WTC11 (cell line): ENCODE results near the gene PAFAH1B2. TPM values are rescaled to one million over a fixed set of nuclear protein-coding genes. Genes with fewer than 3 reads are reported as not detected.

ENCODE experiments used
- ATAC-seq: fragments of 200-7000 bp; cut with Tn5 transposase; 2 replicates; pipeline ENCODE4 v1.10.0; 2021; ENCODE audit warnings: mild to moderate bottlenecking, moderate library complexity
- CTCF ChIA-PET: fragments of 300-600 bp; sonication (Branson Sonifier 250); formaldehyde crosslinking; loops from one replicate; lab custom pipeline; 2021; ENCODE audit warnings: antibody characterized with exemption; lab: Charles Lee
- POLR2A ChIA-PET: fragments of 350-600 bp; sonication (Branson Sonifier 250); formaldehyde crosslinking; loops from one replicate; lab custom pipeline; 2021; ENCODE audit warnings: antibody characterized with exemption; lab: Charles Lee
- DNase-seq: peaks from one replicate; pipeline ENCODE4 v3.0.0; 2021; ENCODE audit warnings: low spot score
- H3K27ac Mint-ChIP-seq: 2 replicates; pipeline ENCODE4 v1.8.0; 2021; ENCODE audit warnings: mixed read lengths
- H3K27me3 Mint-ChIP-seq: 2 replicates; pipeline ENCODE4 v1.8.0; 2021; ENCODE audit warnings: low read depth, mild to moderate bottlenecking, moderate library complexity, mixed read lengths
- H3K36me3 Mint-ChIP-seq: 2 replicates; pipeline ENCODE4 v1.8.0; 2021; ENCODE audit warnings: mixed read lengths
- H3K4me1 Mint-ChIP-seq: 2 replicates; pipeline ENCODE4 v1.8.0; 2022; ENCODE audit warnings: mixed read lengths
- H3K4me3 Mint-ChIP-seq: 2 replicates; pipeline ENCODE4 v1.8.0; 2021; ENCODE audit warnings: mild to moderate bottlenecking, moderate library complexity, mixed read lengths
- H3K9me3 Mint-ChIP-seq: 2 replicates; pipeline ENCODE4 v1.8.0; 2021; ENCODE audit warnings: mixed read lengths
- ATF1 ChIP-seq: sonication (generic); formaldehyde crosslinking; IDR thresholded peaks from 2 replicates; pipeline ENCODE4 v1.8.1; 2023; ENCODE audit warnings: mild to moderate bottlenecking, moderate library complexity, missing genetic modification reagents
- CBFB ChIP-seq: sonication (generic); formaldehyde crosslinking; IDR thresholded peaks from 2 replicates; pipeline ENCODE4 v1.8.1; 2022; ENCODE audit warnings: mild to moderate bottlenecking, low read depth, missing genetic modification reagents
- CREM ChIP-seq: sonication (generic); formaldehyde crosslinking; IDR thresholded peaks from 2 replicates; pipeline ENCODE4 v1.8.1; 2022; ENCODE audit warnings: mild to moderate bottlenecking, missing genetic modification reagents, moderate library complexity
- ESRRA ChIP-seq: sonication (generic); formaldehyde crosslinking; IDR thresholded peaks from 2 replicates; pipeline ENCODE4 v1.8.1; 2022; ENCODE audit warnings: mild to moderate bottlenecking, missing genetic modification reagents, borderline replicate concordance
- HMGA2 ChIP-seq: fragments of 250-450 bp; sonication (Bioruptor Pico); IDR thresholded peaks from 2 replicates; pipeline ENCODE4 v1.4.0; 2021; ENCODE audit warnings: mild to moderate bottlenecking, moderate library complexity
- JUN ChIP-seq: sonication (generic); formaldehyde crosslinking; IDR thresholded peaks from 2 replicates; pipeline ENCODE4 v1.8.0; 2023; ENCODE audit warnings: mild to moderate bottlenecking, missing genetic modification reagents
- MXD4 ChIP-seq: fragments of 250-450 bp; sonication (Bioruptor Pico); IDR thresholded peaks from 2 replicates; pipeline ENCODE4 v1.8.0; 2021; ENCODE audit warnings: mild to moderate bottlenecking, moderate library complexity, borderline replicate concordance
- NFATC4 ChIP-seq: fragments of 250-450 bp; sonication (Bioruptor Pico); IDR thresholded peaks from 2 replicates; pipeline ENCODE4 v1.9.0; 2021; ENCODE audit warnings: mild to moderate bottlenecking
- RORB ChIP-seq: fragments of 250-450 bp; sonication (Bioruptor Pico); IDR thresholded peaks from 2 replicates; pipeline ENCODE4 v1.9.0; 2021; ENCODE audit warnings: mild to moderate bottlenecking
- SOX15 ChIP-seq: fragments of 250-450 bp; sonication (Bioruptor Pico); IDR thresholded peaks from 2 replicates; pipeline ENCODE4 v1.9.0; 2021; ENCODE audit warnings: mild to moderate bottlenecking
- TP53 ChIP-seq: sonication (generic); formaldehyde crosslinking; IDR thresholded peaks from 2 replicates; pipeline ENCODE4 v1.8.1; 2023; ENCODE audit warnings: mild to moderate bottlenecking, missing genetic modification reagents
- total RNA-seq: library from RNA; stranded (reverse); gene quantifications from 3 replicates; pipeline ENCODE4 v1.2.3, GENCODE V29; 2021
- TF ChIP-seq, protein P1 (sequence below): sonication (generic); formaldehyde crosslinking; conservative IDR thresholded peaks from 2 replicates; pipeline ENCODE4 v1.8.1; 2023; ENCODE audit warnings: mild to moderate bottlenecking, low read depth, missing genetic modification reagents, moderate library complexity
- TF ChIP-seq, protein P2 (sequence below): sonication (generic); formaldehyde crosslinking; IDR thresholded peaks from 2 replicates; pipeline ENCODE4 v1.8.1; 2023; ENCODE audit warnings: mild to moderate bottlenecking, missing genetic modification reagents
- TF ChIP-seq, protein P3 (sequence below): sonication (generic); formaldehyde crosslinking; IDR thresholded peaks from 2 replicates; pipeline ENCODE4 v1.8.1; 2023; ENCODE audit warnings: mild to moderate bottlenecking, missing genetic modification reagents
- TF ChIP-seq, protein P4 (sequence below): sonication (generic); formaldehyde crosslinking; IDR thresholded peaks from 2 replicates; pipeline ENCODE4 v1.8.1; 2023; ENCODE audit warnings: mild to moderate bottlenecking, missing genetic modification reagents, moderate library complexity
- TF ChIP-seq, protein P5 (sequence below): sonication (generic); formaldehyde crosslinking; IDR thresholded peaks from 2 replicates; pipeline ENCODE4 v1.8.1; 2022; ENCODE audit warnings: low read depth, mild to moderate bottlenecking, moderate library complexity, missing genetic modification reagents, borderline replicate concordance
- TF ChIP-seq, protein P6 (sequence below): sonication (generic); formaldehyde crosslinking; conservative IDR thresholded peaks from 2 replicates; pipeline ENCODE4 v1.8.1; 2022; ENCODE audit warnings: mild to moderate bottlenecking, missing genetic modification reagents

PAFAH1B2 gene
- total RNA-seq, 1 experiment from 2014 or later, result 138 TPM

DNA sequence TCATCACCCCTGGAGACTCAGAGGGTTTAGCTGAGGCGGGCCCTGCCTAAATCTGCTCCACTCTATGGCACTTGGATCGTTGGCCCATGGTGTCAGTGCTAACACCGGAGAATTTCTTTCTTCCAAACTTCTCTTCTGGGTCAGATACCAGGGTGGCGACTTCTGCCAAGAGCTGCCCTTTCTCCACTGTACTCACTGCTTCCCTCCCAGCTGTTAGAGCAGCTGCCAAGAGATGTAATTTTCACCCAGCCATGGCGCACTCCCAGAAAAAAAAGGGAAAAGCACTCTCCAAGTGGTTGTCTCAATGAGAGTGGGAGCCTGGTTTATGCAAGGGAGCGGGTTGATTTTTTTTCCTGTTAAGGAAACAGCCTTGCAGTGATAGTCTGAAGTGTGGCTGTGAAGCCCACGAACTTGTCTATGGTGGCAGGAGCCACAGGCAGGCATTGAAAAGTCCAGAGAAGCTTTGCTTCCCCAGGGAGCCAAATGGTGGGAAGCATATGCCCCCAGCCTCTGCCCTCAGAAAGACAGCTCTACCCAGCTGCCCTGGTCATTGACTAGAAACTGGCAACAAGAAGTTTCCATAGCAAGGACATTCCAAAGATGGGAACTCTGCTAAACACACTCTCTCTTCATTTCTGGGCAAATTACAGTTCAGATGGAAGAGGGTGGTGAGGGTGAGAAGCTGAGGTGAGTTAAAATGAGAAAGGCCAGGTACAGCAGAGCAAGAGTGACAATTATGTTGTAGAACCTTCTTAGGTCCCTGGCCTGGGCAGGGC is 77.1 kb downstream of the PAFAH1B2 start:
- Mint-ChIP-seq H3K9me3 (no peaks in the 10 kb centered on the region), H3K4me3 (no peak overlapping the region), H3K36me3 (peaks cover 11% of the 10 kb centered on the region; the same call in 1 of the 2 replicates), H3K27me3 (no peaks in the 10 kb centered on the region), H3K4me1 (peaks cover 3% of the 10 kb centered on the region; the same call in 1 of the 2 replicates), H3K27ac (no peak overlapping the region)
- ATAC-seq (no peak), DNase-seq (no peak)
- ChIA-PET POLR2A (no interaction called here), CTCF (interaction anchor here (0.9 to 3.5 kb wide), 7 partner anchors 11 to 82 kb away, joined by 3 to 37 read pairs (median 4); partner anchors contain the start of genes PCSK7, RNF214, SIDT2 and TAGLN)
- no peak for TF ChIP-seq JUN (CRISPR knock-in tag)
- TF ChIP-seq HMGA2 (CRISPR knock-in tag), result no peak
- TF ChIP-seq, protein P1, sequence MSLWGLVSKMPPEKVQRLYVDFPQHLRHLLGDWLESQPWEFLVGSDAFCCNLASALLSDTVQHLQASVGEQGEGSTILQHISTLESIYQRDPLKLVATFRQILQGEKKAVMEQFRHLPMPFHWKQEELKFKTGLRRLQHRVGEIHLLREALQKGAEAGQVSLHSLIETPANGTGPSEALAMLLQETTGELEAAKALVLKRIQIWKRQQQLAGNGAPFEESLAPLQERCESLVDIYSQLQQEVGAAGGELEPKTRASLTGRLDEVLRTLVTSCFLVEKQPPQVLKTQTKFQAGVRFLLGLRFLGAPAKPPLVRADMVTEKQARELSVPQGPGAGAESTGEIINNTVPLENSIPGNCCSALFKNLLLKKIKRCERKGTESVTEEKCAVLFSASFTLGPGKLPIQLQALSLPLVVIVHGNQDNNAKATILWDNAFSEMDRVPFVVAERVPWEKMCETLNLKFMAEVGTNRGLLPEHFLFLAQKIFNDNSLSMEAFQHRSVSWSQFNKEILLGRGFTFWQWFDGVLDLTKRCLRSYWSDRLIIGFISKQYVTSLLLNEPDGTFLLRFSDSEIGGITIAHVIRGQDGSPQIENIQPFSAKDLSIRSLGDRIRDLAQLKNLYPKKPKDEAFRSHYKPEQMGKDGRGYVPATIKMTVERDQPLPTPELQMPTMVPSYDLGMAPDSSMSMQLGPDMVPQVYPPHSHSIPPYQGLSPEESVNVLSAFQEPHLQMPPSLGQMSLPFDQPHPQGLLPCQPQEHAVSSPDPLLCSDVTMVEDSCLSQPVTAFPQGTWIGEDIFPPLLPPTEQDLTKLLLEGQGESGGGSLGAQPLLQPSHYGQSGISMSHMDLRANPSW (CRISPR knock-in tag), result no peak
- no peak for TF ChIP-seq CREM (CRISPR knock-in tag)
- TF ChIP-seq, protein P2, sequence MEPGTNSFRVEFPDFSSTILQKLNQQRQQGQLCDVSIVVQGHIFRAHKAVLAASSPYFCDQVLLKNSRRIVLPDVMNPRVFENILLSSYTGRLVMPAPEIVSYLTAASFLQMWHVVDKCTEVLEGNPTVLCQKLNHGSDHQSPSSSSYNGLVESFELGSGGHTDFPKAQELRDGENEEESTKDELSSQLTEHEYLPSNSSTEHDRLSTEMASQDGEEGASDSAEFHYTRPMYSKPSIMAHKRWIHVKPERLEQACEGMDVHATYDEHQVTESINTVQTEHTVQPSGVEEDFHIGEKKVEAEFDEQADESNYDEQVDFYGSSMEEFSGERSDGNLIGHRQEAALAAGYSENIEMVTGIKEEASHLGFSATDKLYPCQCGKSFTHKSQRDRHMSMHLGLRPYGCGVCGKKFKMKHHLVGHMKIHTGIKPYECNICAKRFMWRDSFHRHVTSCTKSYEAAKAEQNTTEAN (CRISPR knock-in tag), result no peak
- TF ChIP-seq NFATC4 (CRISPR knock-in tag), result no peak

DNA sequence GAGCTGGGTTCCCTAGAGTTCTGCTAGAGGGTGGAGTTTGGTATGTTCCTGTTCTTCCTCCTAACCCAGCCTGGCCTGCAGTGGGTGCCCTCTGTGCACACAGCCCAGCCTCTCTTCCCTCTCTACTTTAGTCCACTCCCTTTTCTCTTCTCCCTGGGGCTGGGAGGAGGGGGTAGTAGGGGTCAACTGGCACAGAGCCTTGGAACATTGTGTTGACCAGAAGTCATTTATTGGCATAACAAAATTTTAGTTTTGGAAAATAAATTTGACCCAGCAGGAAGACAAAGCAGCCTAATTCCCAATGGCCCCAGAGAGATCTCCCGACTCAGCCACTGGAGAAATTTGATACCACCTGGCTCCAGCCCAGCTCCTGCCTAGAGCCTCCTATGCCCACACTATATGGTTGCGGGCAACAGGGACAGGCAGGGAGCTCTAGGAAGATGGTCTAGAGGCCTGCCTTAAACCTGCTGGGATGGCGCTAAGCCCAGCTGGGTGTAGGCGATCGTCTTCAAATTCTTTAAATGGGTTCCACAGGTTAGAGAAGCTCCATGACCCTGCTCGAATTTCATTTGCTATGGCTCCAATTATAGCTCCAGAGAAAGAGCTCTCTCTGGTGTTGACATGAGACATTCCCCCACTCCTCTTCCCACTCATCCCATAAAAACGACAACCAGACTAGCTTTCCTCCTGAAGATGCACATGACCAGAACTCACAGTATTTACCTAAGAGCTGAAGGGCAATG is 77.9 kb downstream of the PAFAH1B2 start:
- ATAC-seq (peak; percentile 43; the same call in 1 of the 2 replicates), DNase-seq (no peak)
- Mint-ChIP-seq H3K4me1 (peaks cover 3% of the 10 kb centered on the region; the same call in 1 of the 2 replicates), H3K36me3 (peaks cover 14% of the 10 kb centered on the region; the same call in 1 of the 2 replicates), H3K4me3 (no peak overlapping the region), H3K9me3 (no peaks in the 10 kb centered on the region), H3K27ac (peak overlapping the region; percentile 51; the same call in 1 of the 2 replicates), H3K27me3 (no peaks in the 10 kb centered on the region)
- ChIA-PET POLR2A (no interaction called here), CTCF (interaction anchor here (0.6 to 3.5 kb wide), 9 partner anchors 10 to 101 kb away, joined by 3 to 37 read pairs (median 4); partner anchors contain the start of genes PCSK7, RNF214, SIDT2 and TAGLN)
- TF ChIP-seq ESRRA (CRISPR knock-in tag) (no peak), SOX15 (no peak), RORB (CRISPR knock-in tag) (no peak), MXD4 (no peak), TP53 (CRISPR knock-in tag) (no peak), CREM (CRISPR knock-in tag) (no peak), ATF1 (CRISPR knock-in tag) (no peak), CBFB (CRISPR knock-in tag) (no peak)
- TF ChIP-seq, protein P3, sequence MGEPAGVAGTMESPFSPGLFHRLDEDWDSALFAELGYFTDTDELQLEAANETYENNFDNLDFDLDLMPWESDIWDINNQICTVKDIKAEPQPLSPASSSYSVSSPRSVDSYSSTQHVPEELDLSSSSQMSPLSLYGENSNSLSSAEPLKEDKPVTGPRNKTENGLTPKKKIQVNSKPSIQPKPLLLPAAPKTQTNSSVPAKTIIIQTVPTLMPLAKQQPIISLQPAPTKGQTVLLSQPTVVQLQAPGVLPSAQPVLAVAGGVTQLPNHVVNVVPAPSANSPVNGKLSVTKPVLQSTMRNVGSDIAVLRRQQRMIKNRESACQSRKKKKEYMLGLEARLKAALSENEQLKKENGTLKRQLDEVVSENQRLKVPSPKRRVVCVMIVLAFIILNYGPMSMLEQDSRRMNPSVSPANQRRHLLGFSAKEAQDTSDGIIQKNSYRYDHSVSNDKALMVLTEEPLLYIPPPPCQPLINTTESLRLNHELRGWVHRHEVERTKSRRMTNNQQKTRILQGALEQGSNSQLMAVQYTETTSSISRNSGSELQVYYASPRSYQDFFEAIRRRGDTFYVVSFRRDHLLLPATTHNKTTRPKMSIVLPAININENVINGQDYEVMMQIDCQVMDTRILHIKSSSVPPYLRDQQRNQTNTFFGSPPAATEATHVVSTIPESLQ (CRISPR knock-in tag), result no peak
- TF ChIP-seq, protein P4, sequence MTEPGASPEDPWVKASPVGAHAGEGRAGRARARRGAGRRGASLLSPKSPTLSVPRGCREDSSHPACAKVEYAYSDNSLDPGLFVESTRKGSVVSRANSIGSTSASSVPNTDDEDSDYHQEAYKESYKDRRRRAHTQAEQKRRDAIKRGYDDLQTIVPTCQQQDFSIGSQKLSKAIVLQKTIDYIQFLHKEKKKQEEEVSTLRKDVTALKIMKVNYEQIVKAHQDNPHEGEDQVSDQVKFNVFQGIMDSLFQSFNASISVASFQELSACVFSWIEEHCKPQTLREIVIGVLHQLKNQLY, result no peak
- TF ChIP-seq, protein P5, sequence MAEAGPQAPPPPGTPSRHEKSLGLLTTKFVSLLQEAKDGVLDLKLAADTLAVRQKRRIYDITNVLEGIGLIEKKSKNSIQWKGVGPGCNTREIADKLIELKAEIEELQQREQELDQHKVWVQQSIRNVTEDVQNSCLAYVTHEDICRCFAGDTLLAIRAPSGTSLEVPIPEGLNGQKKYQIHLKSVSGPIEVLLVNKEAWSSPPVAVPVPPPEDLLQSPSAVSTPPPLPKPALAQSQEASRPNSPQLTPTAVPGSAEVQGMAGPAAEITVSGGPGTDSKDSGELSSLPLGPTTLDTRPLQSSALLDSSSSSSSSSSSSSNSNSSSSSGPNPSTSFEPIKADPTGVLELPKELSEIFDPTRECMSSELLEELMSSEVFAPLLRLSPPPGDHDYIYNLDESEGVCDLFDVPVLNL (CRISPR knock-in tag), result no peak
- TF ChIP-seq, protein P6, sequence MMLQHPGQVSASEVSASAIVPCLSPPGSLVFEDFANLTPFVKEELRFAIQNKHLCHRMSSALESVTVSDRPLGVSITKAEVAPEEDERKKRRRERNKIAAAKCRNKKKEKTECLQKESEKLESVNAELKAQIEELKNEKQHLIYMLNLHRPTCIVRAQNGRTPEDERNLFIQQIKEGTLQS, result no peak
